IPS-11a (cell line): ENCODE measurements around the gene BTBD7.
A peak's percentile ranks its signal among the peaks of the same experiment; 100 is the strongest.

Experiments used
- H3K4me3 ChIP-seq: one replicate; pipeline ENCODE4 v1.5.1; 2013; ENCODE audit warnings: low read depth, low read length, control low read depth

BTBD7 gene

DNA sequence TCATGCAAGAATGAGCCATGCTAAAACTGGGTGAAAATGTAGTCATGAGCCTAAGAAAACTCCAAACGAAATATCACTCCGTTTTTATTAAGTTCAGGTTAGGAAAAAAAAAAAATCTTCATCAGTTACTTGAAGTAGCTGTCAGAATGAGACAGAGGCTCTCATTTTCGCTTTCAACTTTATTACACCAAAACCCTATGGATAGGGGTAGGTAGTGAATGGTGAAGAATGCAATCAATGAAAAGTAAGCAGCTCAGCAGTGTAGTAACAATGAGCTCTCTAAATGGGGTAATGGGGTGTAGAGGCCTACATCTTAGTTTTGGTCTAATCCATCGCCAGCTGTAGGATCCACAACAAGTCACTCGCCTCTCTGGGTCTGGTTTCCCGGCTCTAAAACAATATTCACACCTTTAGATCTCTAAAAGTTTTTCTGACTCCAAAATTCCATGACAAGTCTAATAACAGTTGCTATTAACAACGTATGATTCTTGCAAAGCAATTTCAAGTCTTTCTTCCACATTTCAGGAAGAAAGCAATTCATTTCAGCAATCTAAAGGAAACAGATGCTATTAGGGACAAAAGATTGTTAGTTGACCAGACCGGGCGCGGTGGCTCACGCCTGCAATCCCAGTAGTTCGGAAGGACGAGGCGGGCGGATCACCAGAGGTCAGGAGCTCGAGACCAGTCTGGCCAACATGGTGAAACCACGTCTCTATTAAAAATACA lies 1.7 kb downstream of the BTBD7 start:
- peak overlapping the region; percentile 91 for H3K4me3 ChIP-seq

- no peak overlapping the region for H3K4me3 ChIP-seq
These were observed 2.2 kb downstream of the BTBD7 start for GRCh38 chr14:93330609-93331000.

DNA sequence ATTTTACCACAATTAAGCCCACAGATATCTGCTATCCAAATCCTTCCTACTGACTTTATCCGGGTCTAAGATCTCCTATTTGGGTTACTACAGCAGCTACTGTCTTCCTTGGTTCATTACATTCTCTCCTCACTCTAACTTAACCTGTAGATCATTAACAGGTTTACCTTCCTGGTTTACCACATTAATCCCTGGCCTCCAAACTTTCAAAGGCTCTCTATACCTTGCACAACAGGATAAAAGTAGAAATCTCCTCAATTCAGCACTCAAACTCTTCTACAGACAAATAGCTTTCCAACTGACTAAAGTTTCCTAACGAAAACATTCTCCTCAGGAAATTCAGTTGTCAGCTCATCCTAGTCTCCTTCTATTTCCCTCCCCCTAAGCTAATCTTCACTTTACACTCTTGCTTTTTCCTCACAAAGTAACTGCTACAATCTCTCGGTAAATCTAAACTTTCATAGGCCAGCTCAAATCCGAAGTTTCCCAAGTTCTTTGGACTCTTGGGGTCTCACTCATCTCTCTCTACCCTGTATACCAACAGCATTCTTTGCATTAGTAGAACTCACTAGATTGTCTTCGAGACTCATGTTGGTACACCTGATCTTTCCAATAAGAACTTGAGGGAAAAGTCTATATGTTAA lies 2.7 kb downstream of the BTBD7 start:
- H3K4me3 ChIP-seq = no peak overlapping the region

GRCh38 chr14:93328546-93328945 lies 4.3 kb downstream of the BTBD7 start:
- H3K4me3 ChIP-seq = no peak overlapping the region

GRCh38 chr14:93326196-93326595 lies 6.6 kb downstream of the BTBD7 start:
- no peak overlapping the region for H3K4me3 ChIP-seq

GRCh38 chr14:93323600-93324174 lies 9.1 kb downstream of the BTBD7 start:
- H3K4me3 ChIP-seq = no peak overlapping the region

DNA sequence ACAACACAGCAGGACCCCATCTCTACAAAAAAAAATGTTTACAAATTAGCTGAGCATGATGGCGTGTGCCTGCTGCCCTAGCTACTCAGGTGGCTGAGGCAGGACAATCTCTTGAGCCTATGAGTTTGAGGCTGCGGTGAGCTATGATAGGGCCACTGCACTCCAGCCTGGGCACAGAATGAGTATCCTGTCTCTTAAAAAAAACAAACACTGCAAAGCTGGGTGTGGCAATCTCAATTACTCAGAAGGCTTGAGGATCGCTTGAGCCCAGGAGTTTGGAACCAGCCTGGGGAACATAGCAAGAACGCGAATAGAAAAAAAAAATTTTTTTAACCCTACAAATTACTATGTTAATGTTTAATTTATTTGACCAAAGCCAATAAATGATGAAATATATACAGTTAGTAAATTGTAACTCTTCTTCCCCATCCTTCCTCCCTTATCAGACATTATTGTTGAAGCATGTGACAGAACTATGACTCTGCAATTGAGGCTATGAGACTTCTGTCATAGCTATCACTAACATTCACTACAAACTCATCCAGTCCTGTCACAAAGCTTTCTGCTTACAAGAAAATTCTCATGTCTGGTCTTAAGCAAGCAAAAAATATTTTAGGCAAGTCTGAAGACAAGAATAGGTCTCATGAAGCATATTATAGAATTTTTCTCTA lies 9.8 kb downstream of the BTBD7 start:
- H3K4me3 ChIP-seq = no peak overlapping the region

- H3K4me3 ChIP-seq = no peak overlapping the region
These were observed 12.3 kb downstream of the BTBD7 start for GRCh38 chr14:93320489-93320888.

GRCh38 chr14:93319958-93320357 lies 12.9 kb downstream of the BTBD7 start:
- no peak overlapping the region for H3K4me3 ChIP-seq

- H3K4me3 ChIP-seq = no peak overlapping the region
These were observed 13.3 kb downstream of the BTBD7 start for GRCh38 chr14:93319494-93319893.

GRCh38 chr14:93318927-93319326 lies 13.9 kb downstream of the BTBD7 start:
- H3K4me3 ChIP-seq = no peak overlapping the region

GRCh38 chr14:93317875-93318807 lies 14.7 kb downstream of the BTBD7 start:
- no peak overlapping the region for H3K4me3 ChIP-seq

GRCh38 chr14:93317210-93317874 lies 15.5 kb downstream of the BTBD7 start:
- H3K4me3 ChIP-seq = no peak overlapping the region

DNA sequence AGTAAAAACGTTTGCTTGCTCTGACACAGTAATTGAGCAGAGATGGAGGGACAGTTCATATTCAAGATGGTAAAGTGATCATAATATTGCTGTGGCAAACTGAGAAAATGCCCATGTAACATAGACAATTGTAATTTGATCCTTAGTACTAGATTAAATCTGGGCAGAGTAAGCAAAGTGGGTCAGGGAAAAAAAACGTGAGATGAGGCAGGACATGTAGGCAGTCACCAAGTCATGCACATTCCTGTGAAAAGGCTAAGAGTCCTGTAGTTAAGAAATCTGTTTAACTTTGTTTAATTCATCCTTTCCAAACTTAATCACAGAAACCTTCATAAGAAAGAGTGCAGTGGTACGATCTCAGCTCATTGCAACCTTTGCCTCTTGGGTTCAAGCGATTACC lies 16.1 kb downstream of the BTBD7 start:
- no peak overlapping the region for H3K4me3 ChIP-seq

- no peak overlapping the region for H3K4me3 ChIP-seq
These were observed 17.3 kb downstream of the BTBD7 start for GRCh38 chr14:93315575-93315974.

GRCh38 chr14:93311082-93311481 lies 21.8 kb downstream of the BTBD7 start:
- no peak overlapping the region for H3K4me3 ChIP-seq

GRCh38 chr14:93309427-93309966 lies 23.3 kb downstream of the BTBD7 start:
- no peak overlapping the region for H3K4me3 ChIP-seq

GRCh38 chr14:93308686-93309345 lies 24.0 kb downstream of the BTBD7 start:
- H3K4me3 ChIP-seq = no peak overlapping the region

DNA sequence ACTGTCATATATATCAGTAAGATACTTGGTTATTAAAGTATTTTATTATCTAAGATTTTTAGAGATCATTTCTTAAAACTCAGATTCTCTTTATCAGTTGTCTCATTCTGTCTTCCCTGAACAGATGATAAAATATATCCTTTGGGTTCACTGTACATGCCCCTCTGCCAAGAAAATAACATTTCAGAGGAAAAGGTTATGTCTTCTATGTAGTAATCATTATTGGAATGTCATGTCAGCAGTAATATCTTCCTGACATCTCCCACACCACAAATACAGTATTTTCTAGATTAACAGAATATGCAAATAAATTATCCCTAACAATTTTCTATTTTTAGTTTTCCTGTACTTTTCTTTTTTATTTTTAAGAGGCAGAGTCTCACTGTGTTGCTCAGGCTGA lies 26.0 kb downstream of the BTBD7 start:
- H3K4me3 ChIP-seq = no peak overlapping the region
